GM18907 (cell line): Measurements from ENCODE around the gene STAU1.
A peak's percentile ranks its signal among the peaks of the same experiment; 100 is the strongest.
"Not testable (repeated sequence)": the region's sequence is repeated elsewhere in the genome, so short reads cannot be mapped to it uniquely, and the experiment has no call there.

ENCODE experiments used
- ATAC-seq: cut with Tn5 transposase; IDR thresholded peaks from one replicate; pipeline ENCODE4 v1.9.1; 2021; ENCODE audit warnings: mild to moderate bottlenecking, moderate library complexity; ENCODE audit not compliant: unreplicated experiment

STAU1 gene

DNA sequence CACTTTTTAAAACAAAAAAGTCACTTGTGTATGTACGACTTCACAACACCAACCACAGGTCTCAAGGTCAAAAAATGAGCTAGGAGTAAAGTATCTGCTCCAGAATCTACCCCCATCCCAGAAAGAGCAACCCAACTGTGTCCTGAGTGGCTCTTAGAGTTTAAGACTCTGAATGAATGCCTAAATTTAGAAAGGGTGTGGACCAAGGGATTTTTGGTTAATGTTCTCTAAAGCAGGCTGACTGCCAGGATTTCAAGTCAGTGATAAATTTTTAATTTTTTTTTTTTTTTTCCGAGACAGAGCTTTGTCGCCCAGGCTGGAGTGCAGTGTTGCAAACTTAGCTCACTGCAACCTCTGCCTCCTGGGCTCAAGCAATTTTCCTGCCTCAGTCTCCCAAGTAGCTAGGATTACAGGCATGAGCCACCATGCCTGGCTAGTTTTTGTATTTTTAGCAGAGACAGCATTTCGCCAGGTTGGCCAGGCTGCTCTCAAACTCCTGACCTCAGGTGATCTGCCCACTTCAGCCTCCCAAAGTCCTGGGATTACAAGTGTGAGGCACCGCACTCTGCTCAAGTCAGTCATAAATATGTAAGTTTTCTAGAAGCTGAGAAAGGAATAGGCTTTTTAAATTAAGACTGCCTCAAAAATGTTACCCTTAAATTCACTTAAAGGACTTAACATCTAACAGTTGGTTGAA lies 20.2 kb downstream of the STAU1 start:
- ATAC-seq: no peak

DNA sequence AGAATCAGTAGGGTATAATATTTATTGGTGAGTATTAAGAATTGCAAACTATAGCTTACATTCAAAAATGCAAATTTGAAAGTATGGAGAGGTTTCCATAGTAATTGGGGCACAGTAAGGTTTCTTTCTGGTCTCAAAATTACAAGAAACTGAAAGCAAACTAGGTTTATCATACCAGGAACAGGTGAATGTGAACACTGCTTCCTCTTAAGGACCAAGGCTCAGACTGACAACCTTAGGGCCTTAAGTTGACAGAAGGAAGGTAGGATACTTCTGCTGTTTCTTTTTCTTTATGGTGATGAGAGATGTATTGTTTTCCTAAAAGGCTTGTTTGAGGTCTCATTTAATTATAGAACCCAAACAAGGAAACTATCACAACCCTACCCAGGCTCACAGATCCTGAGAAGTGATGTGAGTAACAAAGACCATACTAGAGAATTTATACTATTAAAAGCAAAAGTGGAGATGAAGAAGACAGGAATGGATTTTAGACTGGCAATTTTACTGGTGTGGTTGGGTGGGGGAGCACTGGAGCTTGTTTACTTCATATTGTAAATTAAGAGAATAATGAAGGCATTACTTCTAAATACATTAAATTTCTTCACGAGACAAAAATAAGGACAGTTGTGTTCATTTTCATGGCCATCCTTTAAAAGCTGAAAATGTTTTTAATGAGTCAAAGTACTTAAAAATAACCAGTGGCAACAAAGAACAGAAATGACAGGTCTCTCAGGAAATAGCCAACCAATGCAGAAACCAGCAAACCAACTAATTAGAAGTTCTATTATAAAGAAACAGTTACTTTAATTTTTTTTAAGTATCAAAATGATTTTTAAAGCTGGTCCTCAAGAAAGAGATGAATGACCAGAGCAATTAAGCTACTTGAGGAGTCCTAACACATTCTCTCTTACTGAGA lies 21.3 kb downstream of the STAU1 start:
- ATAC-seq: peak; percentile 67

DNA sequence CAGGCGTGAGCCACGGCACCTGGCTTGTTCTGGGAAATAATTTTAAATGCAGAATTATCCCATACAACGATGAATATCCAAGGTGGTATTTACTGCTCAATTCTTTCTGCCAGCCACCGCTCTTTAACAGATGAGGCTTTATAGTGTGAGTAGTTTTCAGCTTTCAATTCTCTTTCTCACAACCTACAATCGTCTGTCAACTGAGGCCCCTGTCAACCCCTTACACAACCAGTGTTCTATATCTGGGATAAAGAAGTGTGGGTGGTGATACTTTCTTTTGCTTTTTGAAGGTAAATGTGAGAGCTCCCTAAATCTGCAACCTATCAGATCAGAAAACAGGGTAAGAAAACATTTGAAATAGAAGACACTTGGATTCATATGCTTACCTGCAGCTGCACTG lies 22.5 kb downstream of the STAU1 start:
- no peak for ATAC-seq

DNA sequence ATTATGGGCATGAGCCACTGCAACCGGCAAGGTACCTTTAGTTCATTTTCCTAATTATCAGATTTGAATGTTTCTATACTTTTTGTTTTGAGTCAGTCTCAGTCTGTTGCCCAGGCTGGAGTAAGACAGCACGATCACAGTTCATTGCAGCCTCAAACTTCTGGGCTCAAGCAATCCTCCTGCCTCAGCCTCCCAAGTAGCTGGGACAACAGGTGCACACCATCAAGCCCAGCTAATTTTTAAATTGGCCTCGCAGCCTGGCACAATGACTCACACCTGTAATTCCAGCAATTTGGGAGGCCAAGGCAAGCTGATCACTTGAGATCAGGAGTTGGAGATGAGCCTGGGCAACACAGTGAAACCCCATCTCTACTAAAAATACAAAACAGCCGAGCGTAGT lies 24.4 kb downstream of the STAU1 start:
- ATAC-seq: no peak

DNA sequence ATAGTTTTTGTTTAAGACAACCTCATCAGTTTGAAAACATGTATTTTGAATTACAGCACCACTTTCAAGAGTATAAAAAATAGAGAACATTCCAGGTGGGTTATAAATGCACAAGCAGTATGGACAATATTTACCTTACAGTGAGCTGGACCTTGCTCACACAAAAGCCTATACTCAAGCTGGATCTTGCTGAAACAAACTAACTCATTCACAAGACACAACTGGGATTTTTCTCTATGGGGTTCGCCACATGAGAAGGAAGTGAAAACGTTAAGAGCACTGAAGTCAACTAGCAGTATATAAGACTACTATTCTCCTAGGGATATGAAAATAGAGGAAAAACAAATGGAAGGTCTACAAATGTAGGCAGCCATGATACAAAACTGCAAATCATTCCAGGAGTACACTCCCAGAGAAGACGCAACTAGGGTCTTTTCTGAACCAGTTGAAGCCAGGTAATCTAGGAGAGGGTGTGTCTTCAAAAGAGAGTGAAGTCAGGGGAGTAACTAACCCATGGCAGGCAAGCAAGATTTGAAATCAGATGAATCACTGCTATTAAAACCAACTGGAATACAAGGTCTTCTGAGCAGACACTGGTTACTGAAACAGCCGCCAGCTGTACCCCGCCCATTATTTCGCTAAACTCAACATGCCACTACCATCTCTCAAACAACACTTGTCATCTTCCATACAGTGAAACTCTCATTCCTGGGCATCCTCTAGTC lies 26.5 kb downstream of the STAU1 start:
- no peak for ATAC-seq

DNA sequence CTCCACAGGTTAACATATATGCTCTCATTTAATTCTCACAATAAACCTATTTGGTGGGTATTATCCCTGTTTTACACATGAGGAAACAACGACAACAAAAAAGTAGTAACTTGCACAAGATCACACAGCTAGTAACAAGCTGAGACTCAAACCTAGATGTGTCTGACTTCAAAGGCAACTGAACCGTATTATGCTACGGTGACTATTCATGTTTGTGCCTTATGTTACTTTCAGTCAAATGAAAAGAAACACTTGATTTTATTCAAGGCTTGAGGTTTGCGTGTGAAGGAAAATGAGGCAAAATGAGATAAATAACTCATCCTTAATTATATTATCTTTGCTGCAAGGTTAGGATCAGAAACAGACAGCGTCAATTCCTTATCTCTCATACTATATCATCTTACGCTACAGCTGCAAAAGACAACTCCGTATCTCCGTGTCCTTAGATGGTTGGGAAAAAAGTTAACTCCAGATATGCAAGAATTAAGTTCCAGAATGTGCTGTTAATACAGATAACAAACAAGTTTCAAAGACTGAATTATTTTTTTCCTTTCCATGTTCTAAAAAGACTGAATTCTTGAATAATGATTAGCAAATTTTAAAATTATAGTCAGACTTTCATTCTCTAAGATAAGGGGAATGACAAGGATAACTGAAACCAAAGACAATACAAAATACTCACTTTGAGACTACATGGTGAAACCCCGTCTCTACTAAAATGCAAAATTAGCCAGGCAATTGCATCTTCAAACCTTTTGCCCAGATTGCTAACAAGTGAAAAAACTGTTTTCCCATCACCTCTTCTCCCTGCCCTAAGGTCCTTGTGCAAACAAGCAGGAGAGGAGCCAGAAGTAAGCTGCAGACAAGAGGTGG lies 27.8 kb downstream of the STAU1 start:
- ATAC-seq: no peak

DNA sequence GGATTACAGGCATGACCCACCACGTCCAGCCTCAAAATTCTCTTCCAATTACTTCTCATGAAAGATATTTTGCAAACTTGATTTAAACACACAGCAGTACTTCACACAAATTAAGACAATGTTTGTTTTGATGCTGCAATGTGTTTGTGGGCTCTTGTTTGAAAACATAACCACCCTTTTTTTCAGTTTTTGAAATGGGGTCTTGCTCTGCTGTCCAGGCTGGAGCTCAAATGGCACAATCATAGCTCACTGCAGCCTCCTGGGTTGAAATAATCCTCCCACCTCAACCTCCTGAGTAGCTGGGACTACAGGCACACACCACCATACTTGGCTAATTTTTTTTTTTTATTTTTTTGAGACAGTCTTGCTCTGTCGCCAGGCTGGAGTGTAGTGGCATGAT lies 31.0 kb downstream of the STAU1 start:
- no peak for ATAC-seq

DNA sequence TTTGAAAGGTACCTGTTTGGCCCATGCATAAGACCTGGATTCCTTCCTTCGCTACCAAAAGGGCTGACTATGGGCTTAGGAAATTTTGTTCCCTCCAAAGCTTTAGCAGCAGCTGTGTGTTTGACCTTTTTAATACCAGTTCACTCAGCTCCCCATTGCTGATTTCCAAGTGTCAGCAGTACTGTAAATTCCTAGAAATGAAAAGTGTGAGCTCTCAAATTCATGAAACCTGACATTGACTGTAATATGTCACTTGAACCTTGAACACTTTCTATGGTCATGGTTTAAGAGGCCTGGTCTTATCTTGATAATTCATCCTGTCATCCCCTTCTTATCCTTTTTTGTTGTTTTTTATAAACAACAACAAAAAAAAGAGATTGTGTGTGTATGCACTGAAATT lies 31.7 kb downstream of the STAU1 start:
- ATAC-seq: no peak

DNA sequence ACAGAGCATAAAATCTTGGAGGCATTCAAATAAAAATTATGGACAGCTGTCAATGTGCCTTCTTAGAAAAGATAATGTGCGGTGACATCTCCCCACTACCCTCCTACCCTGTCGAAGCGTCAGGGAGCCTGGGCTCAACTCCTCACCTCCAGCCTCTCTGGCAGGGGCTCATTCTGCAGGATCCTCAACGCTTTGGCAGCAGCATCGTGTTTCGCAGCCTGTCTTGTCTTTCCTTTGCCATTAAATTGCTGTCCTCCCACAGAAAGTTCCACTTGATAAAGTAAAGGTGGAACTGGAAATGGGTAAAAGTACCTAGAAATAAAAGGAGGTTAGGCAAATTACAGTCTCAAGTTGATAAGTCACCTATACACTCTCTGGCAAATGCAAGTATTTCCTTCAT lies 36.7 kb downstream of the STAU1 start:
- no peak for ATAC-seq

DNA sequence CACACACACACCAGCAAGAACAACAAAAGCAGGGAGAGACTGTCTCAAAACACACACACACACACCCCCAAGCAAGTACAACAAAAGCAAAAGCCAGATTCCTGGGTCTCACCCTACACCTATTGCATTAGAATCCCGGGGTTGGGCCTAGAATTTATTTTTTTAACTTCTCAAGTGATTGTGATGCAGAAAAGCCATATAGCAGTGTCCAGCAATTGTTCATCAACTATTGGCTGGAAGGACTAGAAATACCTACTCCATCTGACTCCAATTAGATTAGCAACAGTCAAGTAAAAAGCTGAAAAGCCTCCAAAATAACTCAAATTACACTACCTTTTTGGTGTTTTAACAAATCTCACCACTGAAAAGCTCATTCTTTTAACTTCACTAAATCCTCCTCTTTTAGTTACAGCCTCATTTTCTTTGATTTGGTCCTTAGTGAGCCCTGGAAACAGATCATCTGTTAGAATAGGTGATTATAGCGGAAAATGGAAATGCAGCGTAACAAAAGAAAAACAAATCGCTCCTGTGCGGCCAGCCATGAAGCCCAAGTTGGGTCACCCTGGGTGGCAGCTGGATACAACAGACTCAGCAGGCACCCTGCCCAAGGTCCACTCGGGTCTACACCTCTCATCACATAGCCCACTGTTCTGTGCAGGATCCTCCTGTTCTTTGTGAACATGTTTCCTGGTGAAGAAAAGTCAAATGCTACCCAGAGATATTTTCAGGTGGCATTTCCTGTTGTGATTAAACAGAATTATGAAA lies 38.7 kb downstream of the STAU1 start:
- ATAC-seq: no peak

DNA sequence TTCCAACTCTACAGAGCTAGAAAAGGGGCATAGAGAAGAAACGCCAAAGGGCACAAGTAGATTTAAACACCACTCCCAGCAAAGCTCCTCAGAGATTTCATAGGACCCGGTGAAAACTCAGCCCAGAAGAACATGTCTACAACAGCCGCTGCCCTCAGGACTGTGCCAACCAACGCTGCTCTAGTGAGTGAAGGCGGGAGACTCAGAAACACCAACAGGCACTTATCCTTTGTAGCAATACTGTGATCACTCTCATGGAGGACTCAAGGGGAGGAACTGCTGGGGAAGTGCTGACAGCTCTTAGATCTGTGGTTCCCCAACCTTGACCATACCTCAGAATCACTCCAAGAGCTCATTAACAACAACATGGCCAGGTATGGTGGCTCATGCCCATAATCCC lies 39.5 kb downstream of the STAU1 start:
- no peak for ATAC-seq

DNA sequence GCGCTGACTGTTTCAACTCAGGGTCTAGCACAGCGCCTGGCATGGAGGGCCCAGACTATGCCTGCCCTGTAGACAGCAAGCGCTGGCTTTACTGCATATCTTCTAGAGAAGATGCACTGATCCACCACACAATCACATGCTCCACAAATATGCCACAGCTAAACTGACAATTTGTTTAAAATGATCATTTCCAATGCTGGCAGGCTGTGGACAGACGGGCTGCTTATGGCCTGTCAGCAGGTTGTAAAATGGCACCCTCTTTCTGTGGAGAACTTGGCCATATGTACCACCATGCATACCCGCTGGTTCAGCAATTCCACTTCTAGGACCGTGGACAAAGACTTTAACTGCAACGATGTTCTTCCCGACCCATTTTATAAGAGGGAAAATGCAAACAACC lies 40.8 kb downstream of the STAU1 start:
- no peak for ATAC-seq

DNA sequence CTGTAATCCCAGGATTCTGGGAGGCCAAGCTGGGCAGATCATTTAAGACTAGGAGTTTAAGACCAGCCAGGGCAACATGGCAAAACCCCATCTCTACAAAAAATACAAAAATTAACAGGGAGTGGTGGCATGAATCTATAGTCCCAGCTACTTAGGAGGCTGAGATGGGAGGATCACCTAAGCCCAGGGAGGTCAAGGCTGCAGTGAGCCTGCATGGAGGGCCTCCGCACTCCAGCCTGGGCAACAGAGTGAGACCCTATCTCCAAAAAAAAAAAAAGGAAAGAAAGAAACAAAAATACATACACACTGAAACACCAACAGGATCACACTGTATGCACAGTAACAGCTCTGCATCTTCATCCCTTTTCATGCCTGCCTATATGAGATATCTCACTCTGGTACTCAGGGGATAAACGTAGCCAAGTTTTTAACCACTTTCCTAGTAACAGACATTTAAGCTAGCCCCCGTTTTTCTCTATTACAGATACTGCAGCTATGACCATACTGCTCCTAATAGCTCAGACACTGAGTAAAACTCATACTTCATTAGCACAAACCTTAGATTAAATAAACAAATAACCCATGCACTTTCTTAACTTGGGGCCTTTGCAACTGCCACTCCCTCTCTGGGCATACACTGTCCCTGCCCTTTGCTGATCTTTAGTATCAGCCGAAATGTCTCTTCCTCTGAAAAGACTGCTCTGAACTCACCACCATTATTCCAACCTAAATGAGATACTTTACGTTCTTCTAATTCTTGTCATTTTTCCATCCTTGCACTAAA lies 41.5 kb downstream of the STAU1 start:
- no peak for ATAC-seq

DNA sequence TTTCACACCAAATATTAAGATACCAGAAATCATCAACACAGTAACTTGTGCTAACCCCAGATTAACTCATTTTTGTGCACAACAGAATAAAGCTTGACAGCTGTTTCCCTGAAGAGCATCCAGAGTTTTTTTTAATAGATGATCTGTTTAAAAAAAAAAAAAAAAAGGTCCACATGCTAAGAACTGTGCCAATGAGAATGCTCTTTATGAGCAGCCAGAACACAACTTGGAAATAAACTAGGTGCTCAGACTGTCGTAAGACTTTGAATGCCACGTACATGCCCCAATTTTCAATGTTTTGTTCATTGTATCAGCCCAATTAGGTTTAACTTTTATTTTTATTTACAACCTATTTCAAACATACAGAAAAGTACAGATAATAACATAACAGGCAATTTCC lies 47.3 kb downstream of the STAU1 start:
- ATAC-seq: no peak

DNA sequence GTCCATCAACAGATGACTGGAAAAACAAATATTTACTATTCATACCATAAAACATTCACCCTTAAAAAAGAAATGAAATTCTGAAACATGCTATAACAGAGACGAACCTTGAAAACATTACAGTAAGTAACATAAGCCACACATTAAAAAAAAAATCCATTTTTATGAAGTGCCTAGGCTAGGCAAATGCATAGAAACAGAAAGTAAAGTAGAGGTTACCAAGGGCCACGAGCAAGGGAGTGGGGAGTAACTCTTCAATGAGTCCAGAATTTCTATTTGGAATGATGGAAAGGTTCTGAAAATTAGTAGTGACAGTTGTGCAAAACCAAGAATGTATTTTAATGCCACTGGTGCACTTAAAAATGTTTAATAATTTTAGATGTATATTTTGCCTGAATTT lies 47.7 kb downstream of the STAU1 start:
- ATAC-seq: no peak

DNA sequence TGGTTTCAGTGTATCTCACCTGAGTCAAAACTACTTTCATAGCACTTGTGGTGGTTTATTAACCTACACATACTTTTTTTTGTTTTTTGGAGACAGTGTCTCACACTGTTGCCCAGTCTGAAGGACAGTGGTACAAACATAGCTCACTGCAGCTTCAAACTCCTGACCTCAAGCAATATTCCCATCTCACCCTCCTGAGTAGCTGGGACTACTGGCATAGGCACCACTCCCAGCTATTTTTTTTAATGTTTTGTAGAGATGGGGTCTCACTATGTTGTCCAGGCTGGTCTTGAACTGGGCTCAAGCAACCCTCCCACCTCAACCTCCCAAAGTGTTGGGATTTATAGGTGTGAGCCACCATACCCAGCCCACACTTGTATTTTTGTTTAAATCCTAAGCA lies 49.7 kb downstream of the STAU1 start:
- no peak for ATAC-seq

DNA sequence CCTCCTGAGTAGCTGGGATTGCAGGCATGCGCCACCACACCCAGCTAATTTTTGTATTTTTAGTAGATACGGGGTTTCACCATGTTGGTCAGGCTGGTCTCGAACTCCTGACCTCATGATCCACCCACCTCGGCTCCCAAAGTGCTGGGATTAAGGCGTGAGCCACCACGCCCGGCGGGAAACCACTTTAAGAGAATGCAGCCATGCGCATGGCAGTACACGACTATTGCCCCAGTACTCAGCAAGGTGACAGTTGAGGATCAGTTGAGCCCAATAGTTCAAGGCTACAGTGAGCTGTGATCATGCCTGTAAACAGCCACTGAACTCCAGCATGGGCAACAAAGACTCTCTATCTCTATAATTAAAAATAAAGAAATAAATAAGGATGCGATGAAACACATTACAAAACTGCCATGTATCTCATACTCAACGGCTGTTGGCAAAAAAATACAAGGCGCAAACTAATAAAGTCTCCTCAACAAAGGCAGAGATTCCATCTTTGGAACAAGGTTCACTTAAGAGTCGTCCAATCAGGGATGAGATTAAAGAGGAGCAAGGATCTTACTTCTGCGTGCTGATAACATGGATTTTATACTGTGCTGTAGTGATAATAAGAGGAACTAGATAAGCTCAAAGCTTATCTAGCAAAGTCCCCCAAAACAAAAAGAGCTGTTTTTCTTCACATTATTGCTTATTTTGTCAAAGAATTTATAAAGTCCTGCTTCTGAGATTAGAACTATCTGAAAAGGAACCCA lies 51.1 kb downstream of the STAU1 start:
- no peak for ATAC-seq

DNA sequence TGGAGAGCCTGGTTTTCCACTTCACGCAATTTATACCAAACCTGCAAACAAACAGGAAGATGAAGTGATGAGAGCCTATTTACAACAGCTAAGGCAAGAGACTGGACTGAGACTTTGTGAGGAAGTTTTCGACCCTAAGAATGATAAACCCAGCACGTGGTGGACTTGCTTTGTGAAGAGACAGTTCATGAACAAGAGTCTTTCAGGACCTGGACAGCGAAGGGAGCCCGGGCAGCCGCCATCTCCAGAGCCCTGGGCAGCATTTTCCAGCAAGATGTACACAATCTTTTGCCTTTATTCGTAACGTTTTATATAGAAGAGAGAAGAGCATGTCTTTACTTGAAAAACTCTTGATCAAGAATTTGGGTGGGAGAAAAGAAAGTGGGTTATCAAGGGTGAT lies 53.3 kb downstream of the STAU1 start:
- ATAC-seq: not testable (repeated sequence)

DNA sequence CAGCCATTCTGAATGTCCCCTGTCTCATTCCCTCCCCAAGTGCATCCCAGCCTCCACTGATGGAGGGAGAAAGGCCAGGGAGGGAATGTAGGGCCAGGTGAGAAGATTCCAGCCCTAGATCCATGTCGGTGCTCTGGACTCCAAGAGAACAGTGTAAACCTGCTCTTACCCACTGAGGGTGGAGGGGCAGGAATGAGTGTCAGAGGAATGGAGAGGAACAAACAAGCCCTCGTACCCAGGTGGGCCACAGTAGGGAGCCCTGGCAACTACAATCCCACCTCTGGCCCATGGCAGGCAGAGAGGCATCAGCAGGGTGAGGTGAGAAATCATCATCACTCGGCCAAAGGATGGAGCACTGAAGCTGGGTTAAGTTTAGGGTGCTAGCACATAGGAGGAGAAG lies 54.6 kb downstream of the STAU1 start:
- ATAC-seq: no peak
